GM12891 (cell line): ENCODE results near the gene VGLL4.

Experiments
- DNase-seq: peaks from one replicate; pipeline ENCODE4 v3.0.0; 2011; ENCODE audit warnings: low spot score; ENCODE audit not compliant: insufficient read length
- FAIRE-seq: peaks from 2 replicates; lab custom pipeline; 2011; peaks lifted over from hg19 to GRCh38; lab: Jason Lieb, UNC
- PAX5 ChIP-seq: IDR thresholded peaks from 2 replicates; pipeline ENCODE4 v1.6.1; 2011; ENCODE audit warnings: low read length, moderate library complexity, mild to moderate bottlenecking; ENCODE audit not compliant: insufficient read depth, severe bottlenecking
- POLR2A ChIP-seq: IDR thresholded peaks from 2 replicates; pipeline ENCODE4 v1.6.1; 2011; ENCODE audit warnings: low read depth, low read length, control low read depth
- POLR2AphosphoS5 ChIP-seq: IDR thresholded peaks from 2 replicates; pipeline ENCODE4 v1.6.1; 2011; ENCODE audit warnings: low read depth, low read length, control low read depth
- POU2F2 ChIP-seq: IDR thresholded peaks from 2 replicates; pipeline ENCODE4 v1.6.1; 2011; ENCODE audit warnings: low read depth, mild to moderate bottlenecking, control low read depth, low read length, moderate library complexity
- SPI1 ChIP-seq: IDR thresholded peaks from 2 replicates; pipeline ENCODE4 v1.6.1; 2011; ENCODE audit warnings: low read depth, low read length, control low read depth
- TAF1 ChIP-seq: IDR thresholded peaks from 2 replicates; pipeline ENCODE4 v1.6.1; 2011; ENCODE audit warnings: low read depth, low read length, control low read depth

Gene VGLL4

GRCh38 chr3:11555881-11556633 lies 87.7 kb downstream of the VGLL4 start:
- no peak for DNase-seq
- FAIRE-seq: no peak
- TF ChIP-seq POU2F2: no peak
- no peak for TF ChIP-seq SPI1
- no peak for TF ChIP-seq POLR2A
- TF ChIP-seq TAF1: no peak
- no peak for TF ChIP-seq POLR2AphosphoS5
- TF ChIP-seq PAX5: no peak

GRCh38 chr3:11555211-11555782 lies 88.4 kb downstream of the VGLL4 start:
- FAIRE-seq: no peak
- no peak for DNase-seq
- TF ChIP-seq POU2F2 (no peak), SPI1 (no peak), POLR2A (no peak), POLR2AphosphoS5 (no peak), PAX5 (no peak), TAF1 (no peak)

- no peak for DNase-seq
- TF ChIP-seq POLR2A: no peak
- FAIRE-seq: no peak
Observed at GRCh38 chr3:11554666-11555065, 89.0 kb downstream of the VGLL4 start.

DNA sequence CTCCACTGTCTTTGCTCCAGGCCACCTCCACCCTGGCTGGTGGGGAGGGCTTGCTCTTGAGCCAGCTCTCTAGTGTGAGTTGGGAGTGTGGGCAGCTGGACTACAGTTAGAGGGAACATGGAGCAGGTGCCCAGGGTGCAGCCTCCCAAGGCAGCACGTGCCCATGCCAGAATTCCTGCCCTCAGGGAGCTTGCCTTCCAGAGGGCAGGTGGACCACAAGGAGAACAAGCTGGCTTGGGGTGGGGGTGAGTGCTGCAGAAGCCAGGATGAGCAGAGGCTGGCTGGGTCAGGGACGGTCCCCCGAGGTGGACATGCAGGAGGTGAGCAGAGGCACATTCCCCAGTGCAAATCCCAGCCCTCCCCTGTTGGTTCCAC lies 89.5 kb downstream of the VGLL4 start:
- FAIRE-seq: no peak
- DNase-seq: no peak
- TF ChIP-seq PAX5: no peak
- no peak for TF ChIP-seq POU2F2
- TF ChIP-seq POLR2A: no peak
- TF ChIP-seq POLR2AphosphoS5: no peak
- no peak for TF ChIP-seq TAF1

DNA sequence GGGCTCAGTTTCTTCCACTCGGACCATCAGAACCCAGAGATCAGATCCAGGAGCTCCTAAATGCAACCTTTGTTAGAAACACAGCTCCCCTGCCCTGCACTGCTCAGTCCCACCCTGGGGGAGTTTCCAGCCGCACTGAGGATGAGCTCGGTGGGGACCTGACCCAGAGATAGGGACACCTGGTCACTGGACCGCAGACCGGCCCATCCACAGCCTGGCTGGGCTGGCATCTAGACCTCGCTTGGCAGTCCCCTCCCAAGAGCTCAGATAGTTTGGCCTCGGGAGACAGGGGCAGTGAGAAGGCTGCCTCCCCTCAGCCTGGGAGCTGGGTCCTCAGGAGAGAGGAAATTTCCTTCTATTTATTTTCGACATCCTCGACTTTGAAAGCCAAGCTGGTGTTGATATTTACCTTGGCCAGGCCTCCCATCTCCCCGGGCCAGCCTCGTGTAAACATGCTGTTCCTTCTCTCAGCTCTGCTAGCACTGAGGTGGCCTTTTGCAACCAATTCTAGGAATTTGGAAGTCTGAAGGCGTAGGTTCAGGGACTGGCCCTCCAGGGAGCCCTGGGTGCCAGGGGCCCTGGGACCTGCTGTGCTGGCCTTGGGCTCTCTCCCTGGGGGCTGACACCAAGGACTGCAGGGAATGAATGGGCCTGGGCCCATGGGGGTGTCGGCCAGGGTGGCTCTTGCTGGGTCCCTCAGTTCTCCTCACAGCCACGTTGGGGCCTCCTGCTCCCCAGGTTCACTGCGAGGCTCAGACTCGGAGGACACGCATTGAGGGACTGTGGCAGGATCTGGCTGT lies 90.1 kb downstream of the VGLL4 start:
- FAIRE-seq: no peak
- no peak for TF ChIP-seq SPI1
- no peak for TF ChIP-seq POLR2A
- no peak for TF ChIP-seq POU2F2
- no peak for DNase-seq

- no peak for FAIRE-seq
- DNase-seq: no peak
- TF ChIP-seq POLR2A (no peak), PAX5 (no peak), TAF1 (no peak), POU2F2 (no peak)
Observed at GRCh38 chr3:11552289-11553264, 91.1 kb downstream of the VGLL4 start.

DNA sequence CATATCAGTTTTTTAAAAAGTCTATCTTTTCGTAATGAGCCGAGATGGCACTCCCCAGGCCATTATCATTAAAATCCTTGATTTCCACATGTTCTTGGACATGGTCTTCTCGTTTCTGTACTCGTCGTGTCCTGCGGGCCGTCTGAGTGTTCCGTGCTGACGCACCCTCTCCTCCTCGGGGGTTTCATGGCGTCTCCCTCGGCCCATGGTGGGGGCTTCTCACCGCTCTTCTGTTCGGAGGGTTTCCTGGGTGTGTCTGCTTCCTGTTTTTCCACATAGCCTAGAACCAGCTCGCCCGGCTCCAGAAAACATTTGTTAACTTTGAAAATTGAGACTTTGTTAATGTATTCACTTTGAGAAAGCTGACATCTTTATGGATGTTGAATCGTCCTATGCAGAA lies 92.7 kb downstream of the VGLL4 start:
- no peak for TF ChIP-seq POU2F2
- no peak for TF ChIP-seq PAX5
- no peak for TF ChIP-seq POLR2AphosphoS5
- DNase-seq (no peak), FAIRE-seq (no peak)

DNA sequence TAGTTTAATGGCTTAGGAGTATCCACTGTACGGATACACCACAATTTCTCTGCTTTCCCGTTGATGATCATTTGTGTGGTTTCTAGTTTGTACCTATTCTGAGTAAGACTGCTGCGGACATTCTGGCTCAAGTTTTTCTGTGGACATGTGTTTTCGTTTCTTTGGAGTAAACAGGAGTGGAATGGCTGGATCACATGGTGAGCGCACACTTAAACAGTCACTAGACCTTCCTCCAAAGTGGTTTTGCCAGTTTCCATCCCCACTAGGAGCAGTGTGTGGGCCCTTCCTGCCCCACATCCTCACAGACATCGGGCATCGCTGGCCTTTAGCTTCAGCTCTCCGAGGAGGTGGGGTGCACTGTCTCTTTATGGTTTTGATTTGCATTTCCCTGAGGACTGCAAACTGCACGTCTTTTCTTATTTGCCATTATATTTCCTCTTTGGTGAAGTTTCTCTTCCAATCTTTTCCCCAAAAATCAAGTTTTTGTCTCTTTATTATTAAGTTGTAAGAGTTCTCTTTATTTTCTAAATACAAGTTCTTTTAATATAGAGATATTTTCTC lies 94.1 kb downstream of the VGLL4 start:
- TF ChIP-seq POLR2AphosphoS5 (no peak), SPI1 (no peak), TAF1 (no peak), POLR2A (no peak), POU2F2 (no peak), PAX5 (no peak)
- DNase-seq: no peak
- FAIRE-seq: no peak

DNA sequence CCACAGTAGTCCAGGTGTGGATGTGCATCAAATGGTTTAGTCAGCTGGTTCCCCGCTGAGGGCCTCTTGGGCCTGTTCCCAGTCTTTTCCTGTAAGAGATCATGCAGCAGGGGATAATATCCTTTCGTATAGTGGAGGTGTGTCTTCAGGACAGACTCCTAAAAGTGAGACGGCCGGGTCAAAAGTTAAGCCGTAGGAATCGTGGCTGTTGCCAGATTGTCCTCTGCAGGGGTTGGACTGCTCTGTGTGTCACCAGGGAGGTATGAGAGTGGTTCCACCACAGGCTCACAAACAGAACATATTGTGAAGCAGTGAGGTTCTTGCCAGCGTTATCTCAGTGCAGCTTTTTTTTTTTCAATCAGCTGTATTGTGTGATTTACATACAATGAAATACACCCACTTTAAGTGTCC lies 95.0 kb downstream of the VGLL4 start:
- FAIRE-seq: no peak

More for the DNA sequence above, 95.0 kb downstream of the VGLL4 start:
- DNase-seq: no peak
- TF ChIP-seq PAX5: no peak
- no peak for TF ChIP-seq POLR2A
- no peak for TF ChIP-seq SPI1
- no peak for TF ChIP-seq POLR2AphosphoS5
- no peak for TF ChIP-seq TAF1
- no peak for TF ChIP-seq POU2F2
